CD14-positive monocyte (primary cell): ENCODE data around the gene NIN. TPM values are rescaled to one million over a fixed set of nuclear protein-coding genes. Genes with fewer than 3 reads are reported as not detected.

Source experiments
- DNase-seq, 3 donors: peaks; one replicate each; pipeline ENCODE4 v3.0.0-alpha.2; 2011 to 2022
- H2AFZ ChIP-seq: 2 replicates; pipeline ENCODE4 v1.6.0; 2012; ENCODE audit warnings: mild to moderate bottlenecking, low read depth, low read length, inconsistent platforms; ENCODE audit not compliant: insufficient read depth, poor library complexity, severe bottlenecking
- H3K27ac ChIP-seq, 2 donors: 1 replicate in 1 of 2; 2 replicates in 1 of 2; pipeline ENCODE4 v1.5.1; 2012 to 2013; ENCODE audit warnings: low read length in 2 of 2, control low read depth in 1 of 2, inconsistent platforms in 1 of 2, low read depth in 1 of 2, mild to moderate bottlenecking in 1 of 2
- H3K27me3 ChIP-seq, 2 donors: one replicate each; pipeline versions ENCODE4 v1.6.0 to v1.6.1; 2011 to 2013; ENCODE audit warnings: low read length in 2 of 2; ENCODE audit not compliant: control insufficient read depth in 2 of 2, insufficient read depth in 2 of 2
- H3K36me3 ChIP-seq, 2 donors: replicated peaks in 1 of 2; 1 replicate in 1 of 2; 2 replicates in 1 of 2; pipeline versions ENCODE4 v1.5.1 to v1.6.1; 2012 to 2013; ENCODE audit warnings: low read length in 2 of 2, control low read depth in 1 of 2, inconsistent platforms in 1 of 2, mild to moderate bottlenecking in 1 of 2; ENCODE audit not compliant: insufficient read depth in 2 of 2, control insufficient read depth in 1 of 2
- H3K4me1 ChIP-seq, 2 donors: 1 replicate in 1 of 2; 2 replicates in 1 of 2; pipeline versions ENCODE4 v1.5.1 to v1.6.1; 2012 to 2013; ENCODE audit warnings: low read length in 2 of 2, control low read depth in 1 of 2, inconsistent platforms in 1 of 2, mild to moderate bottlenecking in 1 of 2, moderate library complexity in 1 of 2; ENCODE audit not compliant: insufficient read depth in 2 of 2, control insufficient read depth in 1 of 2
- H3K4me2 ChIP-seq: replicated peaks from 2 replicates; pipeline ENCODE3; 2012; ENCODE audit warnings: low read length, moderate library complexity, mild to moderate bottlenecking; ENCODE audit not compliant: poor library complexity, severe bottlenecking; ENCODE audit errors: extremely low read depth
- H3K4me3 ChIP-seq, 3 experiments: fragments of 200-600 bp in 1 of 3; sonication (generic) in 1 of 3; replicated peaks in 1 of 3; 1 replicate in 2 of 3; 2 replicates in 1 of 3; pipeline ENCODE4 v1.5.1; 2011 to 2013; ENCODE audit warnings: low read length in 3 of 3, mild to moderate bottlenecking in 3 of 3, control low read depth in 2 of 3, low read depth in 2 of 3, inconsistent platforms in 1 of 3, moderate library complexity in 1 of 3
- H3K79me2 ChIP-seq: 2 replicates; pipeline ENCODE4 v1.6.0; 2012; ENCODE audit warnings: mild to moderate bottlenecking, control low read depth, inconsistent platforms, low read length, moderate library complexity; ENCODE audit not compliant: insufficient read depth
- H3K9ac ChIP-seq: 2 replicates; pipeline ENCODE4 v1.6.0; 2017; ENCODE audit warnings: low read length, mild to moderate bottlenecking; ENCODE audit not compliant: insufficient read depth, poor library complexity, severe bottlenecking
- H3K9me3 ChIP-seq, 2 donors: replicated peaks in 1 of 2; 1 replicate in 1 of 2; 2 replicates in 1 of 2; pipeline versions ENCODE4 v1.5.1 to v1.6.1; 2012 to 2013; ENCODE audit warnings: low read length in 2 of 2, control low read depth in 1 of 2; ENCODE audit not compliant: control insufficient read depth in 1 of 2, insufficient read depth in 1 of 2
- H4K20me1 ChIP-seq: 2 replicates; pipeline ENCODE4 v1.6.0; 2012; ENCODE audit warnings: mild to moderate bottlenecking, low read length, control low read depth, moderate library complexity; ENCODE audit not compliant: insufficient read depth
- H3K27ac Mint-ChIP-seq, 7 donors: one replicate each; pipeline ENCODE4 v1.8.0; 2020; ENCODE audit warnings: mild to moderate bottlenecking in 7 of 7, mixed read lengths in 7 of 7, moderate library complexity in 6 of 7, inconsistent platforms in 2 of 7
- H3K27me3 Mint-ChIP-seq, 3 donors: one replicate each; pipeline ENCODE4 v1.8.0; 2021 to 2022; ENCODE audit warnings: low read depth in 3 of 3, mild to moderate bottlenecking in 3 of 3, mixed read lengths in 3 of 3, moderate library complexity in 3 of 3, inconsistent platforms in 1 of 3
- H3K36me3 Mint-ChIP-seq, 2 donors: one replicate each; pipeline ENCODE4 v1.8.0; 2020; ENCODE audit warnings: mixed read lengths in 2 of 2, inconsistent platforms in 1 of 2, mild to moderate bottlenecking in 1 of 2
- H3K4me1 Mint-ChIP-seq: one replicate; pipeline ENCODE4 v1.8.0; 2020; ENCODE audit warnings: mild to moderate bottlenecking, mixed read lengths
- H3K4me3 Mint-ChIP-seq, 2 donors: one replicate each; pipeline ENCODE4 v1.8.0; 2020; ENCODE audit warnings: mild to moderate bottlenecking in 2 of 2, mixed read lengths in 2 of 2, moderate library complexity in 1 of 2
- H3K9me3 Mint-ChIP-seq, 7 donors: one replicate each; pipeline ENCODE4 v1.8.0; 2020 to 2022; ENCODE audit warnings: mixed read lengths in 7 of 7, mild to moderate bottlenecking in 6 of 7, moderate library complexity in 6 of 7, inconsistent platforms in 2 of 7
- CTCF ChIP-seq: fragments of 200-600 bp; IDR thresholded peaks from one replicate; pipeline ENCODE4 v1.8.0; 2022; ENCODE audit warnings: antibody characterized with exemption, mild to moderate bottlenecking
- WGBS: methylation state at CpG from one replicate; pipeline ENCODE4 v1.1.5; 2013; ENCODE audit warnings: missing lambda C conversion rate; ENCODE audit not compliant: insufficient coverage; 5-methylcytosine and 5-hydroxymethylcytosine counted together
- intact Hi-C, 2 donors: fragments of 100-400 bp; cut with micrococcal nuclease; formaldehyde crosslinking; loops; one replicate each; pipeline versions ENCODE4 v1.15.0 to v1.15.1; 2023
- polyA plus RNA-seq, 3 donors: library from polyadenylated mRNA; depleted of rRNA in 1 of 3; unstranded in 2 of 3; stranded (reverse) in 1 of 3; fragments of 300-500 nt in 2 of 3; fragments of >200 nt in 1 of 3; fragmentation: Illumina TruSeq in 2 of 3; gene quantifications; 1 replicate in 2 of 3; 2 replicates in 1 of 3; pipeline ENCODE4 v1.2.3, GENCODE V29; 2012 to 2021

Gene NIN
- polyA plus RNA-seq, 3 donors, result 15.3 to 29.1 (median 26.5) TPM

GRCh38 chr14:50822501-50823042, 8.4 kb downstream of the NIN start:
- peak overlapping the region in 1 of 3 experiments; percentile 68 for H3K4me3 ChIP-seq
- H3K4me3 Mint-ChIP-seq, result peak overlapping the region; percentile 1 to 46
- H3K9me3 ChIP-seq, result no peaks in the 10 kb centered on the region
- H3K36me3 ChIP-seq, result peaks cover 6 to 26% of the 10 kb centered on the region in 2 donors
- DNase-seq, result peak in 2 of 3 donors; percentile 65 to 69
- peaks cover 33 to 37% of the 10 kb centered on the region in 2 donors for H3K36me3 Mint-ChIP-seq
- H3K9ac ChIP-seq, result peak overlapping the region; percentile 49
- 43% methylated on average over 5 of the region's 11 CpGs for WGBS
- H2AFZ ChIP-seq, result peak overlapping the region; percentile 32
- peaks cover 58 to 78% of the 10 kb centered on the region in 2 donors for H3K4me1 ChIP-seq
- intact Hi-C loops, result loop anchor here in 1 of 2 donors (10.0 kb wide), 1 partner anchor 102 kb away; no protein-coding TSS in a partner anchor
- H3K4me2 ChIP-seq, result peak overlapping the region; percentile 78
- H3K27ac ChIP-seq, result peak overlapping the region; percentile 73 to 94
- H4K20me1 ChIP-seq, result peaks cover 34% of the 10 kb centered on the region
- H3K27me3 ChIP-seq, result no peaks in the 10 kb centered on the region
- no peak for TF ChIP-seq CTCF
- no peaks in the 10 kb centered on the region for H3K27me3 Mint-ChIP-seq
- peaks cover 70% of the 10 kb centered on the region for H3K4me1 Mint-ChIP-seq
- peaks cover 97% of the 10 kb centered on the region for H3K79me2 ChIP-seq
- peak overlapping the region; percentile 93 to 99 (median 96) for H3K27ac Mint-ChIP-seq
- H3K9me3 Mint-ChIP-seq, result no peaks in the 10 kb centered on the region

DNA sequence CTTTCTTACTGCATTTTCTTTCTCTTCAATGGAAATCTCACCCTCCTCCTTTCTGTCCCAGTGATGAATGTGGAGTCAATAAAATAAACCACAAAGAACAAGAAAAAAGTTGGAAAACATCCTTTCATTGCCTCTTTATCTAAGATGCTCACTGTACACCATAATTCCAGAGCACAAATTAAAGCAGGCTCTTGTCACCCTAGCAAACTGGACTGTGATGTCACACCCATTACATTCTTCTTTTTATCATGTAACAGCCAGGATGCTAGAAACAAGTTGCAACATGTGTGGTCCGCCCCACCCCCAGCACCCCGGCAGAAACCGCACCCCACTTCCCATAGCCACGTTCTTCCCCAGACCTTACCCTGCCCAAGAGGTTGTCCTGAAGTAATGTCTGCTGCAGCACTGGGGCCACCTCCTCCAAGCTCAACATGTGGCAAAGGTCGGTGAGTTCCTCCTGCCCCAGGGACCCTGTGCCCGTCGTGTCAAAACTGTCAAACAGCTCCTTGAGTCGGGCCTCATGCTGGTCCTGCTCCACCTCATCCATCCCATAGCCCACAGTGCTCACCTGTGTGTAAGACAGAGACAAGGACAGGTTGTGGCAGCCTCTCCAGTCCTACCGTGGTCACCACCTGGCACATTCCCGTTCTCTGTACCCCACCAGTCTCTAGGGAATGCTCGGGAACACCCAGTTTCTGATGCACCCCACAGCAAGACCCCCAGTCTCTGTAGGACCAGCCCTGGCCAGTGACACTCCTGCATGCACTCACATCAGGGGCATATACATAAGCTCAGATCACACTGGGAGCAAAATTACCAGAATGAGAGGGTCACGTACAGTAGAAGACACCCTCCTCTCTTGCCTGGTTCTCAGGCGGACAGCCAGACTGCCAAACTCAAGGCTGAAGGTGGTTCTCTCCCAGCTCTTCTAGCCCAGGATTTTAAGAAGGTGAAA, 9.2 kb downstream of the NIN start:
- peak overlapping the region; percentile 49 for H3K9ac ChIP-seq
- H3K79me2 ChIP-seq, result peaks cover 97% of the 10 kb centered on the region
- H3K27me3 ChIP-seq, result no peaks in the 10 kb centered on the region
- Mint-ChIP-seq H3K36me3 (peaks cover 27 to 31% of the 10 kb centered on the region in 2 donors), H3K9me3 (no peaks in the 10 kb centered on the region), H3K27me3 (no peaks in the 10 kb centered on the region), H3K27ac (peak overlapping the region; percentile 93 to 99 (median 96)), H3K4me3 (peak overlapping the region; percentile 65 to 76), H3K4me1 (peaks cover 71% of the 10 kb centered on the region)
- peaks cover 29% of the 10 kb centered on the region for H4K20me1 ChIP-seq
- peak; percentile 86 to 87 (median 86) for DNase-seq
- intact Hi-C loops, result loop anchor here in 1 of 2 donors (10.0 kb wide), 1 partner anchor 103 kb away; no protein-coding TSS in a partner anchor
- WGBS, result 32% methylated on average over 12 of the region's 13 CpGs
- peak overlapping the region; percentile 32 for H2AFZ ChIP-seq
- H3K4me1 ChIP-seq, result peaks cover 61 to 78% of the 10 kb centered on the region in 2 donors
- no peak for TF ChIP-seq CTCF
- peak overlapping the region; percentile 73 to 94 for H3K27ac ChIP-seq
- no peaks in the 10 kb centered on the region for H3K9me3 ChIP-seq
- H3K36me3 ChIP-seq, result peaks cover 6 to 23% of the 10 kb centered on the region in 2 donors
- H3K4me2 ChIP-seq, result peak overlapping the region; percentile 78
- peak overlapping the region in 2 of 3 experiments; percentile 0 to 68 for H3K4me3 ChIP-seq
